ENCODE results near the gene CENPH.
"Not testable (repeated sequence)": the region's sequence is repeated elsewhere in the genome, so short reads cannot be mapped to it uniquely, and the experiment has no call there.

CENPH gene

GRCh38 chr5:69250593-69250992 lies 61.2 kb downstream of the CENPH start:
- no peak for DNase-seq (ENCODE audit: low read depth in 2 of 2)

GRCh38 chr5:69252437-69252836 lies 63.1 kb downstream of the CENPH start:
- DNase-seq (ENCODE audit: low read depth in 2 of 2): no peak

DNA sequence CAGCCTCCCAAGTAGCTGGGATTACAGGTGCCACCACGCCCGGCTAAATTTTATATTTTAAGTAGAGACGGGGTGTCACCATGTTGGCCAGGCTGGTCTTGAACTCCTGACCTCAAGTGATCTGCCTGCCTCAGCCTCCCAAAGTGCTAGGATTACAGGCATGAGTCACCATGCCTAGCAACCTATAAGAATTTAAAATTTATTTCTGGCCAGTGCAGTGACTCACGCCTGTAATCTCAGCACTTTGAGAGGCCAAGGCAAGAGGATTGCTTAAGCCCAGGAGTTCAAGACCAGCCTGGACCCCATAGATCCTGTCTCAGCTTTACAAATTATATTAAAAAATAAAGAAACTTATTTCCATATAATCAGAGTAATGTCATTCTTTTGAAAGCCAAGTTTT lies 66.6 kb downstream of the CENPH start:
- DNase-seq (ENCODE audit: low read depth in 2 of 2): not testable (repeated sequence)

GRCh38 chr5:69257577-69257976 lies 68.2 kb downstream of the CENPH start:
- DNase-seq (ENCODE audit: low read depth in 2 of 2): no peak

Measured in fibroblast of skin of left quadriceps (primary cell).